C4-2B (cell line): ENCODE data around the gene MYBPHL.

Source experiments
- CTCF ChIP-seq: fragments of 450-650 bp; conservative IDR thresholded peaks from 2 replicates; pipeline ENCODE4 v1.5.1; 2017; ENCODE audit warnings: mild to moderate bottlenecking
- ZFX ChIP-seq: fragments of 450-650 bp; IDR thresholded peaks from 2 replicates; pipeline ENCODE4 v1.6.1; 2017

GRCh38 chr1:109347511-109347910 is 40.7 kb upstream of the MYBPHL start:
- TF ChIP-seq CTCF (no peak), ZFX (no peak)
